Measurements from ENCODE around the gene NQO1.
A peak's percentile ranks its signal among the peaks of the same experiment; 100 is the strongest.
"Not testable (repeated sequence)": the region's sequence is repeated elsewhere in the genome, so short reads cannot be mapped to it uniquely, and the experiment has no call there.

Gene NQO1

DNA sequence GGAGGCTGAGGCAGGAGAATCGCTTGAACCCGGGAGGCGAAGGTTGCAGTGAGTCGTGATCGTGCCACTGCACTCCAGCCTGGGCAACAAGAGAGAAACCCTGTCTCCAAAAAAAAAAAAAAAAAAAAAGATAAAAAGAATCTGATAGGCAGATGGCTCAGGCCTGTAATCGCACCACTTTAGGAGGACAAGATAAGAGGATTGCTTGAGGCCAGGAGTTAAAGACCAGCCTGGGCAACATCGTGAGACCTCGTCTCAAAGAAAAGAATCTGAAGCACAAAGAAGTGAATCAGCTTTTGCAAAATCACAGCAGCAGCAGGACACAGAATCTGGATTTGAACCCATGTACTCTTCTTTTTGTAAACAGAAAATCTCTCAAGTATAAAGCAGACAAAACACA, 20.8 kb upstream of the NQO1 start:
- no peak for DNase-seq (ENCODE audit: low read depth, low spot score)
- H3K27ac ChIP-seq: no peak overlapping the region
- no peak overlapping the region for H3K4me3 ChIP-seq
- no peak overlapping the region for H3K9ac ChIP-seq (ENCODE audit: insufficient read length)
- no peak for TF ChIP-seq POLR2AphosphoS5 (IDR thresholded peaks at IDR 0.05; ENCODE audit: borderline replicate concordance, low read depth, low read length)
- no peak for TF ChIP-seq EZH2 (IDR thresholded peaks at IDR 0.05)
- TF ChIP-seq FOXP2 (optimal IDR thresholded peaks at IDR 0.05; ENCODE audit: control extremely low read depth, extremely low read length, insufficient read depth): no peak
- peaks cover 61% of the 10 kb centered on the region for H3K36me3 ChIP-seq (ENCODE audit: insufficient read depth, low read length)
- H3K9me3 ChIP-seq (ENCODE audit: low read depth, low read length): no peaks in the 10 kb centered on the region

- no peak overlapping the region for H3K4me3 ChIP-seq
- no peak for DNase-seq (ENCODE audit: low read depth, low spot score)
- H3K9me3 ChIP-seq (ENCODE audit: low read depth, low read length): no peaks in the 10 kb centered on the region
- H3K36me3 ChIP-seq (ENCODE audit: insufficient read depth, low read length): peaks cover 64% of the 10 kb centered on the region
- no peak overlapping the region for H3K9ac ChIP-seq (ENCODE audit: insufficient read length)
- no peak for TF ChIP-seq POLR2AphosphoS5 (IDR thresholded peaks at IDR 0.05; ENCODE audit: borderline replicate concordance, low read depth, low read length)
- TF ChIP-seq EZH2 (IDR thresholded peaks at IDR 0.05): no peak
- TF ChIP-seq FOXP2 (optimal IDR thresholded peaks at IDR 0.05; ENCODE audit: control extremely low read depth, extremely low read length, insufficient read depth): no peak
- no peak overlapping the region for H3K27ac ChIP-seq
Measured at GRCh38 chr16:69745959-69746358, 19.6 kb upstream of the NQO1 start.

- Histone ChIP-seq H3K9ac (ENCODE audit: insufficient read length) (no peak overlapping the region), H3K27ac (no peak overlapping the region), H3K9me3 (ENCODE audit: low read depth, low read length) (no peaks in the 10 kb centered on the region), H3K4me3 (no peak overlapping the region), H3K36me3 (ENCODE audit: insufficient read depth, low read length) (peaks cover 60% of the 10 kb centered on the region; the same call in 1 of the 2 replicates)
- TF ChIP-seq POLR2AphosphoS5 (IDR thresholded peaks at IDR 0.05; ENCODE audit: borderline replicate concordance, low read depth, low read length) (no peak), EZH2 (IDR thresholded peaks at IDR 0.05) (no peak), FOXP2 (optimal IDR thresholded peaks at IDR 0.05; ENCODE audit: control extremely low read depth, extremely low read length, insufficient read depth) (no peak)
- no peak for DNase-seq (ENCODE audit: low read depth, low spot score)
Measured at GRCh38 chr16:69745232-69745612, 18.9 kb upstream of the NQO1 start.

DNA sequence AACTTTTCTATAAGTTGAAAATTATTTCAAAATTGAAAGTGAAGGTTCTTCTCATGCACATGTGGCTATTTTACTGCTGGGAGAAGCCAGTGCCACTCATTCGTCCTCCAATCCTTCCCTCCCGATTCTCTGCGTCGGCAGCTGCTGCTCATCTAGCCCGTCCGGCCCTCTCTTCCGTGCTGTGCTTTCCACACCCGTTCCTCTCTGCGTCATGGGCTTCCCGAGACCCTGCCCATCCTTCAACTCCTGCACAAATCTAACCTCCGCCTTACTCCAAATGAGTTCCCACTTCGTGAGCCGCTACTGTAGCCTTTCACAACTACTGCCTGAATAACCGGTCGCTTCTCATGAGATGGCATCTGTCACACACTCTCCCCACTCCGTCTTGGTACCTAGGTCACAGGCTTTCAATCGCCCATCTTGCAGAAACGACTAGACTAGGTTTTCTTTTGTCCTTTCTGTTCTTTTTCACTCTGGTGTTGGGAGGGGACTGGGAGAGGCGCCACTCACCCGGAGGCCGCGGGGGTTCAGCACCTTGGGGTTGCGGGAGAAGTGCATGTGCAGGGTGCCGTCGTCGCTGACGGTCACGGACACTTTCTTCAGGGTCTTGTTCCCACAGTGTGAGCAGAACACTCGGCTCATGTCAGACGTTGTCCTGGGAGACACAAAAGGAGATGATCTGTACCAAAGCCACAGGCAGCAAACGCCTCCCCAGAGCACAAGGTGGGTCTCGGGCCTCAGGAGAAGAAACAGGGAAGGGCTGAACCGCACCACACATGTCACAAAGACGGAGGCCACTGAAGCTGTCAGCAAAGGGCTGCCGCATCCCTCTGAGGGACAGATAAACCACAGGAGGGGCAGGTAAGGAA, 18.2 kb upstream of the NQO1 start:
- H3K27ac ChIP-seq: no peak overlapping the region
- no peak for DNase-seq (ENCODE audit: low read depth, low spot score)
- no peaks in the 10 kb centered on the region for H3K9me3 ChIP-seq (ENCODE audit: low read depth, low read length)
- no peak overlapping the region for H3K4me3 ChIP-seq
- no peak overlapping the region for H3K9ac ChIP-seq (ENCODE audit: insufficient read length)
- H3K36me3 ChIP-seq (ENCODE audit: insufficient read depth, low read length): peaks cover 61% of the 10 kb centered on the region; the same call in 1 of the 2 replicates
- no peak for TF ChIP-seq POLR2AphosphoS5 (IDR thresholded peaks at IDR 0.05; ENCODE audit: borderline replicate concordance, low read depth, low read length)
- TF ChIP-seq FOXP2 (optimal IDR thresholded peaks at IDR 0.05; ENCODE audit: control extremely low read depth, extremely low read length, insufficient read depth): no peak
- TF ChIP-seq EZH2 (IDR thresholded peaks at IDR 0.05): no peak

- no peak for DNase-seq (ENCODE audit: low read depth, low spot score)
- Histone ChIP-seq H3K9ac (ENCODE audit: insufficient read length) (no peak overlapping the region), H3K9me3 (ENCODE audit: low read depth, low read length) (no peaks in the 10 kb centered on the region), H3K4me3 (no peak overlapping the region), H3K27ac (no peak overlapping the region), H3K36me3 (ENCODE audit: insufficient read depth, low read length) (peaks cover 45% of the 10 kb centered on the region; the same call in 1 of the 2 replicates)
- TF ChIP-seq FOXP2 (optimal IDR thresholded peaks at IDR 0.05; ENCODE audit: control extremely low read depth, extremely low read length, insufficient read depth): no peak
- TF ChIP-seq POLR2AphosphoS5 (IDR thresholded peaks at IDR 0.05; ENCODE audit: borderline replicate concordance, low read depth, low read length): no peak
- no peak for TF ChIP-seq EZH2 (IDR thresholded peaks at IDR 0.05)
Measured at GRCh38 chr16:69741951-69742904, 15.9 kb upstream of the NQO1 start.

DNA sequence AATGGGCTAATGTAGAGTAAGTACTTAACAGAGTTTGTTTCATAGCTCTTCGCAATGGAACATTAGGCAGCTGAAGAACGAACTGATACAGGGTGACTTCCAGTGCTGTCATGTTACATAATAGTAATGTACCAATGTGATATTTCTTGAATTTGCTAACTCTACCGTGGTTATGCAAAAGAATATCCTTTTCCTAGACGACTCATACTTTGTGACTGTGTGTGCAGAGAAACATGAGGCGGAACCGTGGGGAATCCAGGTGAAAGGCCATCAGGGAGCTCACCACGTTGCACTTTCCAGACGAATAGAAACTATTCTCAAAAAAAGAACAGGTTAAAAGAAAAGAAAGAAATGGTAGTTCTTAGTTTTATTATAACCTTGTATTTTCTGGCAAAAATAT, 15.2 kb upstream of the NQO1 start:
- Histone ChIP-seq H3K36me3 (ENCODE audit: insufficient read depth, low read length) (peaks cover 44% of the 10 kb centered on the region; the same call in 1 of the 2 replicates), H3K9me3 (ENCODE audit: low read depth, low read length) (no peaks in the 10 kb centered on the region), H3K4me3 (no peak overlapping the region), H3K9ac (ENCODE audit: insufficient read length) (no peak overlapping the region), H3K27ac (peak overlapping the region; percentile 16; the same call in 1 of the 2 replicates)
- DNase-seq (ENCODE audit: low read depth, low spot score): no peak
- TF ChIP-seq EZH2 (IDR thresholded peaks at IDR 0.05) (no peak), POLR2AphosphoS5 (IDR thresholded peaks at IDR 0.05; ENCODE audit: borderline replicate concordance, low read depth, low read length) (no peak), FOXP2 (optimal IDR thresholded peaks at IDR 0.05; ENCODE audit: control extremely low read depth, extremely low read length, insufficient read depth) (no peak)

GRCh38 chr16:69732101-69732500, 5.7 kb upstream of the NQO1 start:
- no peak for TF ChIP-seq POLR2AphosphoS5 (IDR thresholded peaks at IDR 0.05; ENCODE audit: borderline replicate concordance, low read depth, low read length)
- TF ChIP-seq FOXP2 (optimal IDR thresholded peaks at IDR 0.05; ENCODE audit: control extremely low read depth, extremely low read length, insufficient read depth): no peak
- TF ChIP-seq EZH2 (IDR thresholded peaks at IDR 0.05): no peak
- H3K27ac ChIP-seq: no peak overlapping the region
- no peaks in the 10 kb centered on the region for H3K36me3 ChIP-seq (ENCODE audit: insufficient read depth, low read length)
- no peak for DNase-seq (ENCODE audit: low read depth, low spot score)
- no peaks in the 10 kb centered on the region for H3K9me3 ChIP-seq (ENCODE audit: low read depth, low read length)
- no peak overlapping the region for H3K4me3 ChIP-seq
- no peak overlapping the region for H3K9ac ChIP-seq (ENCODE audit: insufficient read length)

DNA sequence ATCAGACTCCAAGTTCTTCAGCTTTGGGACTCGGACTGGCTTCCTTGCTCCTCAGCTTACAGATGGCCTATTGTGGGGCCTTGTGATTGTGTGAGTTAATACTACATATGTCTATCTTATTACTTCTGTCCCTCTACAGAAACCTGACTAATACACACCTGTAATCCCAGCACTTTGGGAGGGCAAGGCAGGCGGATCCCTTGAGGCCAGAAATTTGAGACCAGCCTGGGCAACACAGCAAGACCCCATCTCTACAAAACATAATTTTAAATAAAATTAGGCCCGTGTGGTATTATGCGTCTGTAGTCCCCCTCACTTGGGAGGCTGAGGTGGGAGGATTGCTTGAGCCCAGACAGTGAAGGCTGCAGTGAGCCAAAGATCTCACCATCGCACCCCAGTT, 4.9 kb upstream of the NQO1 start:
- H3K9me3 ChIP-seq (ENCODE audit: low read depth, low read length); H3K36me3 ChIP-seq (ENCODE audit: insufficient read depth, low read length); DNase-seq (ENCODE audit: low read depth, low spot score); H3K9ac ChIP-seq (ENCODE audit: insufficient read length); H3K27ac ChIP-seq; H3K4me3 ChIP-seq: not testable (repeated sequence)

- not testable (repeated sequence) for H3K9ac ChIP-seq (ENCODE audit: insufficient read length); H3K27ac ChIP-seq; H3K36me3 ChIP-seq (ENCODE audit: insufficient read depth, low read length); H3K4me3 ChIP-seq; H3K9me3 ChIP-seq (ENCODE audit: low read depth, low read length); DNase-seq (ENCODE audit: low read depth, low spot score)
Measured at GRCh38 chr16:69729030-69729429, 2.7 kb upstream of the NQO1 start.
